H9 (cell line): ENCODE results near the gene LYPD1. TPM values are rescaled to one million over a fixed set of nuclear protein-coding genes. Genes with fewer than 3 reads are reported as not detected.

ENCODE experiments used
- DNase-seq: peaks from one replicate; pipeline ENCODE4 v3.0.0-alpha.2; 2017
- H2AFZ ChIP-seq: one replicate; pipeline ENCODE4 v1.6.1; 2013; ENCODE audit warnings: mild to moderate bottlenecking, low read length, control low read depth, moderate library complexity
- H2AK5ac ChIP-seq: 2 replicates; pipeline ENCODE4 v1.6.1; 2013; ENCODE audit warnings: low read length, control low read depth, mixed read lengths; ENCODE audit not compliant: insufficient read length
- H2BK120ac ChIP-seq: one replicate; pipeline ENCODE4 v1.6.1; 2013; ENCODE audit warnings: low read depth, mild to moderate bottlenecking, low read length, control low read depth, inconsistent platforms; ENCODE audit not compliant: poor library complexity, severe bottlenecking
- H2BK12ac ChIP-seq: 2 replicates; pipeline ENCODE4 v1.6.1; 2013; ENCODE audit warnings: low read length, control low read depth, mixed read lengths, low read depth; ENCODE audit not compliant: insufficient read length
- H2BK15ac ChIP-seq: 2 replicates; pipeline ENCODE4 v1.6.1; 2013; ENCODE audit warnings: low read depth, low read length, control low read depth
- H2BK20ac ChIP-seq: one replicate; pipeline ENCODE4 v1.6.1; 2013; ENCODE audit warnings: low read depth, mild to moderate bottlenecking, low read length, control low read depth, inconsistent platforms; ENCODE audit not compliant: poor library complexity, severe bottlenecking
- H2BK5ac ChIP-seq: 2 replicates; pipeline ENCODE4 v1.6.1; 2013; ENCODE audit warnings: low read length, control low read depth, mixed read lengths; ENCODE audit not compliant: insufficient read length
- H3K14ac ChIP-seq: 2 replicates; pipeline ENCODE4 v1.6.1; 2013; ENCODE audit warnings: low read length, control low read depth; ENCODE audit not compliant: insufficient read depth
- H3K18ac ChIP-seq: 2 replicates; pipeline ENCODE4 v1.6.1; 2013; ENCODE audit warnings: low read depth, mild to moderate bottlenecking, mixed read lengths, low read length, control low read depth; ENCODE audit not compliant: insufficient read length
- H3K23ac ChIP-seq: 2 replicates; pipeline ENCODE4 v1.6.1; 2013; ENCODE audit warnings: low read length, control low read depth, mixed read lengths, low read depth; ENCODE audit not compliant: insufficient read length
- H3K23me2 ChIP-seq: 2 replicates; pipeline ENCODE4 v1.6.1; 2013; ENCODE audit warnings: low read depth, mild to moderate bottlenecking, mixed read lengths, low read length, control low read depth; ENCODE audit not compliant: insufficient read length, poor library complexity, severe bottlenecking
- H3K27ac ChIP-seq: 2 replicates; pipeline ENCODE4 v1.5.1; 2013; ENCODE audit warnings: low read length, control low read depth, mixed read lengths, low read depth; ENCODE audit not compliant: insufficient read length
- H3K27me3 ChIP-seq: 2 replicates; pipeline ENCODE4 v1.6.1; 2013; ENCODE audit warnings: low read length, control low read depth, inconsistent platforms; ENCODE audit not compliant: insufficient read depth
- H3K4ac ChIP-seq: 2 replicates; pipeline ENCODE4 v1.6.1; 2013; ENCODE audit warnings: low read depth, mild to moderate bottlenecking, control low read depth, inconsistent platforms, low read length, moderate library complexity
- H3K4me1 ChIP-seq: 2 replicates; pipeline ENCODE4 v1.6.1; 2013; ENCODE audit warnings: low read length, control low read depth, inconsistent platforms; ENCODE audit not compliant: insufficient read depth
- H3K4me2 ChIP-seq: 2 replicates; pipeline ENCODE4 v1.6.1; 2013; ENCODE audit warnings: low read length, control low read depth, mixed read lengths; ENCODE audit not compliant: insufficient read length, insufficient read depth
- H3K56ac ChIP-seq: 2 replicates; pipeline ENCODE4 v1.6.1; 2013; ENCODE audit warnings: low read depth, mild to moderate bottlenecking, mixed read lengths, low read length, control low read depth; ENCODE audit not compliant: insufficient read length
- H3K79me1 ChIP-seq: 2 replicates; pipeline ENCODE4 v1.6.1; 2013; ENCODE audit warnings: low read depth, mild to moderate bottlenecking, moderate library complexity, low read length, control low read depth, inconsistent platforms; ENCODE audit not compliant: insufficient read depth, poor library complexity, severe bottlenecking
- H3K79me2 ChIP-seq: 2 replicates; pipeline ENCODE4 v1.6.1; 2013; ENCODE audit warnings: low read length, control low read depth, inconsistent platforms; ENCODE audit not compliant: insufficient read depth
- H3K9ac ChIP-seq: 2 replicates; pipeline ENCODE4 v1.6.1; 2013; ENCODE audit warnings: low read length, control low read depth, mixed read lengths; ENCODE audit not compliant: insufficient read length; ENCODE audit errors: extremely low read depth
- H3K9me3 ChIP-seq: one replicate; pipeline ENCODE4 v1.6.1; 2013; ENCODE audit warnings: low read depth, low read length, inconsistent platforms; ENCODE audit not compliant: control insufficient read depth
- H3T11ph ChIP-seq: one replicate; pipeline ENCODE4 v1.6.1; 2013; ENCODE audit warnings: mild to moderate bottlenecking, low read length, control low read depth, inconsistent platforms
- H4K20me1 ChIP-seq: one replicate; pipeline ENCODE4 v1.6.1; 2013; ENCODE audit not compliant: control insufficient read depth, insufficient read length, insufficient read depth
- H4K5ac ChIP-seq: 2 replicates; pipeline ENCODE4 v1.6.1; 2013; ENCODE audit warnings: low read depth, mild to moderate bottlenecking, mixed read lengths, low read length, control low read depth; ENCODE audit not compliant: insufficient read length
- H4K8ac ChIP-seq: replicated peaks from 2 replicates; pipeline ENCODE4 v1.6.1; 2013; ENCODE audit warnings: low read length, control low read depth, mixed read lengths, low read depth; ENCODE audit not compliant: insufficient read length
- H4K91ac ChIP-seq: 2 replicates; pipeline ENCODE4 v1.6.1; 2013; ENCODE audit warnings: low read depth, mild to moderate bottlenecking, moderate library complexity, mixed read lengths, low read length, control low read depth; ENCODE audit not compliant: insufficient read length
- H3K27ac Mint-ChIP-seq, 3 experiments: 2 replicates in 2 of 3; 3 replicates in 1 of 3; pipeline ENCODE4 v1.8.0; 2020 to 2021; ENCODE audit warnings: mixed read lengths in 3 of 3, mild to moderate bottlenecking in 1 of 3, moderate library complexity in 1 of 3
- H3K27me3 Mint-ChIP-seq: 2 replicates; pipeline ENCODE4 v1.8.0; 2021; ENCODE audit warnings: low read depth, mild to moderate bottlenecking, moderate library complexity, mixed read lengths
- H3K36me3 Mint-ChIP-seq, 3 experiments: 2 replicates in 2 of 3; 3 replicates in 1 of 3; pipeline ENCODE4 v1.8.0; 2020 to 2021; ENCODE audit warnings: low read depth in 3 of 3, mixed read lengths in 3 of 3; ENCODE audit not compliant: insufficient read depth in 1 of 3
- H3K4me1 Mint-ChIP-seq, 2 experiments: 2 replicates each; pipeline ENCODE4 v1.8.0; 2020; ENCODE audit warnings: mixed read lengths in 2 of 2
- H3K4me3 Mint-ChIP-seq, 2 experiments: 2 replicates in 1 of 2; 3 replicates in 1 of 2; pipeline ENCODE4 v1.8.0; 2020 to 2021; ENCODE audit warnings: mild to moderate bottlenecking in 2 of 2, mixed read lengths in 2 of 2, moderate library complexity in 1 of 2
- H3K9me3 Mint-ChIP-seq, 2 experiments: 2 replicates in 1 of 2; 3 replicates in 1 of 2; pipeline ENCODE4 v1.8.0; 2020; ENCODE audit warnings: mild to moderate bottlenecking in 2 of 2, mixed read lengths in 2 of 2, moderate library complexity in 1 of 2
- WGBS: extraction: QIAGEN DNeasy Blood & Tissue Kit; methylation state at CpG from one replicate; pipeline ENCODE4 v1.1.7; 2013; ENCODE audit warnings: missing lambda C conversion rate, low lambda C conversion rate, mixed read lengths; ENCODE audit not compliant: insufficient read length; ENCODE audit errors: extremely low coverage; 5-methylcytosine and 5-hydroxymethylcytosine counted together
- total RNA-seq: library from RNA; stranded (reverse); gene quantifications from 2 replicates; pipeline ENCODE4 v1.2.1, GENCODE V29; 2021
- TF ChIP-seq, protein P1 (sequence below): fragments of 200-600 bp; sonication (generic); conservative IDR thresholded peaks from 3 replicates; pipeline ENCODE4 v1.8.0; 2021; ENCODE audit warnings: antibody characterized with exemption, mild to moderate bottlenecking

LYPD1 gene
- total RNA-seq, 1 experiment from 2014 or later, result 10.6 TPM

DNA sequence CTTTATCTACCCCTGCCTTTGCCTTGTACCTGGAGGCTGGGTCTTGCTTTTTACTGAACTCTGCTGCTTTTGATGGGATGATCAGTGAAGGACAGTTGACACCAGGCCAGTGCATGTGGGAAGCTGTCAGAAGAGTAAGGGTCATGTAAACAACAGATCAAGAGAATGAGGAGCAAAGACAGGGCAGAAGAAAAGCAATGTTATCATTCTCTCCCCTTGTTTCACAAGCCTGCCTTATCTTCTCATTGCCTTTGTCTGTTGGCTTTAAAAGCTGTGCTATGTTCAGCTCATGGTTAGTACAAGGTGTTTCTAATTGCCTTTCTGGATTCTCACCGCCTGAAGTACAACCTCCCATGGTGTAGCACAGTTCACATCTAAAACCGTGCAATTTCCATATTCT lies 27.6 kb downstream of the LYPD1 start:
- H3K9ac ChIP-seq, result no peak overlapping the region
- no CpG with 5 or more reads among the region's 2 CpGs for WGBS

More for the DNA sequence above, 27.6 kb downstream of the LYPD1 start:
- Histone ChIP-seq H3K18ac (no peak overlapping the region), H3T11ph (no peak overlapping the region), H3K79me1 (no peaks in the 10 kb centered on the region), H3K23me2 (no peaks in the 10 kb centered on the region), H3K4me1 (no peaks in the 10 kb centered on the region), H2AFZ (no peak overlapping the region), H3K56ac (no peak overlapping the region), H4K5ac (no peak overlapping the region), H4K91ac (no peak overlapping the region), H2BK20ac (no peak overlapping the region), H2BK12ac (no peak overlapping the region), H4K8ac (no peak overlapping the region), H3K79me2 (no peaks in the 10 kb centered on the region), H3K4ac (no peak overlapping the region), H3K27ac (no peak overlapping the region), H3K4me2 (no peak overlapping the region), H4K20me1 (no peaks in the 10 kb centered on the region), H3K14ac (no peak overlapping the region), H2BK15ac (no peak overlapping the region), H3K27me3 (no peaks in the 10 kb centered on the region), H2BK5ac (no peak overlapping the region), H3K9me3 (no peaks in the 10 kb centered on the region), H2BK120ac (no peak overlapping the region), H2AK5ac (no peak overlapping the region), H3K23ac (no peak overlapping the region)
- Mint-ChIP-seq H3K4me3 (no peak overlapping the region), H3K36me3 (peaks cover 0 to 1% (median 0%) of the 10 kb centered on the region in 3 experiments; a peak in 1 of 7 replicates), H3K4me1 (peaks cover 25 to 33% of the 10 kb centered on the region in 2 experiments), H3K9me3 (no peaks in the 10 kb centered on the region), H3K27ac (no peak overlapping the region), H3K27me3 (no peaks in the 10 kb centered on the region)
- TF ChIP-seq, protein P1, sequence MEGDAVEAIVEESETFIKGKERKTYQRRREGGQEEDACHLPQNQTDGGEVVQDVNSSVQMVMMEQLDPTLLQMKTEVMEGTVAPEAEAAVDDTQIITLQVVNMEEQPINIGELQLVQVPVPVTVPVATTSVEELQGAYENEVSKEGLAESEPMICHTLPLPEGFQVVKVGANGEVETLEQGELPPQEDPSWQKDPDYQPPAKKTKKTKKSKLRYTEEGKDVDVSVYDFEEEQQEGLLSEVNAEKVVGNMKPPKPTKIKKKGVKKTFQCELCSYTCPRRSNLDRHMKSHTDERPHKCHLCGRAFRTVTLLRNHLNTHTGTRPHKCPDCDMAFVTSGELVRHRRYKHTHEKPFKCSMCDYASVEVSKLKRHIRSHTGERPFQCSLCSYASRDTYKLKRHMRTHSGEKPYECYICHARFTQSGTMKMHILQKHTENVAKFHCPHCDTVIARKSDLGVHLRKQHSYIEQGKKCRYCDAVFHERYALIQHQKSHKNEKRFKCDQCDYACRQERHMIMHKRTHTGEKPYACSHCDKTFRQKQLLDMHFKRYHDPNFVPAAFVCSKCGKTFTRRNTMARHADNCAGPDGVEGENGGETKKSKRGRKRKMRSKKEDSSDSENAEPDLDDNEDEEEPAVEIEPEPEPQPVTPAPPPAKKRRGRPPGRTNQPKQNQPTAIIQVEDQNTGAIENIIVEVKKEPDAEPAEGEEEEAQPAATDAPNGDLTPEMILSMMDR, result no peak
- DNase-seq, result no peak
